Left ventricle myocardium inferior (tissue), 1 donor: Measurements from ENCODE around the gene DCLK1. TPM values are rescaled to one million over a fixed set of nuclear protein-coding genes. Genes with fewer than 3 reads are reported as not detected.

Experiments
- DNase-seq: peaks from one replicate; pipeline ENCODE4 v3.0.0-alpha.2; 2020
- H3K27ac ChIP-seq: fragments of 200-600 bp; replicated peaks from 2 replicates; pipeline ENCODE4 v1.8.0; 2021
- H3K27me3 ChIP-seq: fragments of 200-600 bp; 2 replicates; pipeline ENCODE4 v1.8.0; 2021; ENCODE audit warnings: low read depth
- H3K36me3 ChIP-seq: fragments of 200-600 bp; 2 replicates; pipeline ENCODE4 v1.8.0; 2021
- H3K4me1 ChIP-seq: fragments of 200-600 bp; 2 replicates; pipeline ENCODE4 v1.8.0; 2021
- H3K4me3 ChIP-seq: fragments of 200-600 bp; 2 replicates; pipeline ENCODE4 v1.8.0; 2021; ENCODE audit warnings: mild to moderate bottlenecking, moderate library complexity
- H3K9me3 ChIP-seq: fragments of 200-600 bp; replicated peaks from 2 replicates; pipeline ENCODE4 v1.8.0; 2021
- CTCF ChIP-seq: fragments of 200-600 bp; IDR thresholded peaks from 2 replicates; pipeline ENCODE4 v1.8.0; 2021; ENCODE audit warnings: antibody characterized with exemption, mild to moderate bottlenecking, borderline replicate concordance
- intact Hi-C: fragments of 100-400 bp; cut with micrococcal nuclease; formaldehyde crosslinking; loops from one replicate; pipeline ENCODE4 v1.11.0; 2022
- total RNA-seq: library from RNA; stranded (reverse); fragmentation: NEBNext Ultra II Directional; extraction: Animal tissue kit (Norgen Biotek cat#: 25700); gene quantifications from one replicate; pipeline ENCODE4 v1.2.1, GENCODE V29; 2021
- donor health status: DM: no; HTN: yes; CAD: no; lungs with severe emphysema.

The DCLK1 gene
- total RNA-seq, 1 donor from 2014 or later = 8.4 TPM

- DNase-seq = no peak
- no peaks in the 10 kb centered on the region for H3K36me3 ChIP-seq
- no peak for TF ChIP-seq CTCF
- intact Hi-C loops = no loop called here
- H3K4me3 ChIP-seq = no peak overlapping the region
- no peaks in the 10 kb centered on the region for H3K9me3 ChIP-seq
- H3K27me3 ChIP-seq = no peaks in the 10 kb centered on the region
- H3K4me1 ChIP-seq = peaks cover 6% of the 10 kb centered on the region
- peak overlapping the region; percentile 81 for H3K27ac ChIP-seq
These were observed 62.2 kb downstream of the DCLK1 start for GRCh38 chr13:36068991-36069390.

GRCh38 chr13:36068566-36068965, 62.6 kb downstream of the DCLK1 start:
- H3K27me3 ChIP-seq = no peaks in the 10 kb centered on the region
- peak overlapping the region; percentile 81 for H3K27ac ChIP-seq
- no peak for DNase-seq
- H3K4me3 ChIP-seq = no peak overlapping the region
- no peaks in the 10 kb centered on the region for H3K36me3 ChIP-seq
- TF ChIP-seq CTCF = no peak
- no peaks in the 10 kb centered on the region for H3K9me3 ChIP-seq
- intact Hi-C loops = no loop called here
- peaks cover 6% of the 10 kb centered on the region for H3K4me1 ChIP-seq

GRCh38 chr13:36067746-36068381, 63.3 kb downstream of the DCLK1 start:
- H3K27ac ChIP-seq = peak overlapping the region; percentile 81
- no peaks in the 10 kb centered on the region for H3K36me3 ChIP-seq
- intact Hi-C loops = no loop called here
- H3K4me1 ChIP-seq = peaks cover 6% of the 10 kb centered on the region
- no peak for TF ChIP-seq CTCF
- no peaks in the 10 kb centered on the region for H3K27me3 ChIP-seq
- no peak overlapping the region for H3K4me3 ChIP-seq
- no peak for DNase-seq
- H3K9me3 ChIP-seq = no peaks in the 10 kb centered on the region

GRCh38 chr13:36062249-36062648, 68.9 kb downstream of the DCLK1 start:
- no peaks in the 10 kb centered on the region for H3K27me3 ChIP-seq

GRCh38 chr13:36061621-36062020, 69.6 kb downstream of the DCLK1 start:
- no peak overlapping the region for H3K4me3 ChIP-seq
- no peaks in the 10 kb centered on the region for H3K9me3 ChIP-seq
- H3K4me1 ChIP-seq = peaks cover 5% of the 10 kb centered on the region
- TF ChIP-seq CTCF = no peak
- H3K27ac ChIP-seq = no peak overlapping the region
- intact Hi-C loops = no loop called here
- DNase-seq = no peak
- no peaks in the 10 kb centered on the region for H3K27me3 ChIP-seq
- H3K36me3 ChIP-seq = no peaks in the 10 kb centered on the region

More at GRCh38 chr13:36062249-36062648, 68.9 kb downstream of the DCLK1 start:
- no peak for TF ChIP-seq CTCF
- no peak for DNase-seq
- H3K9me3 ChIP-seq = no peaks in the 10 kb centered on the region
- no peak overlapping the region for H3K4me3 ChIP-seq
- no peaks in the 10 kb centered on the region for H3K36me3 ChIP-seq
- peaks cover 5% of the 10 kb centered on the region for H3K4me1 ChIP-seq
- no peak overlapping the region for H3K27ac ChIP-seq
- intact Hi-C loops = no loop called here

GRCh38 chr13:36061054-36061453, 70.1 kb downstream of the DCLK1 start:
- Histone ChIP-seq H3K36me3 (no peaks in the 10 kb centered on the region), H3K27ac (no peak overlapping the region), H3K9me3 (no peaks in the 10 kb centered on the region), H3K4me3 (no peak overlapping the region), H3K4me1 (peaks cover 5% of the 10 kb centered on the region), H3K27me3 (no peaks in the 10 kb centered on the region)
- intact Hi-C loops = no loop called here
- TF ChIP-seq CTCF = no peak
- DNase-seq = no peak
